DMS 273 (cell line): Measurements from ENCODE around the gene PCLAF.
"Not testable (repeated sequence)": the region's sequence is repeated elsewhere in the genome, so short reads cannot be mapped to it uniquely, and the experiment has no call there.

Source experiments
- DNase-seq: peaks from one replicate; lab custom pipeline; 2025; ENCODE audit not compliant: unreplicated experiment; lab: John Stamatoyannopoulos, UW

PCLAF gene

DNA sequence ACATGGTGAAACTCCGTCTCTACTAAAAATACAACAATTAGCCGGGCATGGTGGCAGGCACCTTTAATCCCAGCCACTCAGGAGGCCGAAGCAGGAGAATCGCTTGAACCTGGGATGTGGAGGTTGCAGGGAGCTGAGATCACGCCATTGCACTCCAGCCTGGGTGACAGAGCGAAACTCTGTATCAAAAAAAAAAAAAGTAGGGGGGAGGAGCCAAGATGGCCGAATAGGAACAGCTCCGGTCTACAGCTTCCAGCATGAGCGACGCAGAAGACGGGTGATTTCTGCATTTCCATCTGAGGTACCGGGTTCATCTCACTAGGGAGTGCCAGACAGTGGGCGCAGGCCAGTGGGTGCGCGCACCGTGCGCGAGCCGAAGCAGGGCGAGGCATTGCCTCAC is 54.8 kb downstream of the PCLAF start:
- not testable (repeated sequence) for DNase-seq

DNA sequence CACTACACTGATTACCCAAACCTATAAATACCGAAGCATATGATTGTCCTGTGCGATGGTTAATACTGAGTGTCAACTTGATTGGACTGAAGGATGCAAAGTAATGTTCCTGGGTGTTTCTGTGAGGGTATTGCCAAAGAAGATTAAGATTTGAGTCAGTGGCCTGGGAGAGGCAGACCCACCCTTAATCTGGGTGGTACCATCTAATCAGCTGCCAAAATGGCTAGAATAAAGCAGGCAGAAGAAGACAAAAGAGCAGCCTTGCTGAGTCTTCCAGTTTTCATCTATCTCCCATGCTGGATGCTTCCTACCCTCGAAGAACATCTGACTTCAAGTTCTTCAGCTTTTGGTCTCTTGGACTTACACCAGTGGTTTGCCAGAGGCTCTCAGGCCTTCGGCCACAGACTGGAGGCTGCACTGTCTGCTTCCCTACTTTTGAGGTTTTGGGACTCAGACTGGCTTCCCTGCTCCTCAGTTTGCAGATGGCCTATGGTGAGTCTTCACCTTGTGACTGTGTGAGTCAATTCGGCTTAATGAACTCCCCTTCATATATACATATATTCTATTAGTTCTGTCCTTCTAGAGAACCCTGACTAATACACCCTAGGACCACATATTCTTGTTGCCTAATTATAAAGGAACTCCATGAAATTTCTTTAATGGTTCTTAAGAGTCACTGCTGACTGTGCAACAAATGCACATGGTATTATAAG is 56.9 kb downstream of the PCLAF start:
- no peak for DNase-seq

DNA sequence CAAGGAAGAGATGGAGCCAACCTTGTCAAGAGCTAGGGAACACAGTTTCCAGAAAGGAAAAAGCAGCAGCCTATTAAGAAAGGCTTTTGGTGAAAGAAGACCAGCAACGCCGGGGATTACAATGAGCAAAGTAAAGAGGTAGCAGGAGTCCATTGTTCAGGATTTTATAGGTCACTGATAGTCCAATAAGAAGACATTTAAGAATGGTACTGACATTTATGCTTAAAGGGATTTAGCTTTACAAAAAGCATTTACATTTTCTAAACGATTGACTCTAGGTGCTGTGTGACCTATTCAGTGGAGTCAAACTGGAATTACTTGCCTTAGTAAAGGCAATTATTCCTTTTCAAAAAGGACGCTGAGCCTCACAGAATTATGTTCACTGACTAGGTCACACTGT is 66.0 kb downstream of the PCLAF start:
- no peak for DNase-seq

DNA sequence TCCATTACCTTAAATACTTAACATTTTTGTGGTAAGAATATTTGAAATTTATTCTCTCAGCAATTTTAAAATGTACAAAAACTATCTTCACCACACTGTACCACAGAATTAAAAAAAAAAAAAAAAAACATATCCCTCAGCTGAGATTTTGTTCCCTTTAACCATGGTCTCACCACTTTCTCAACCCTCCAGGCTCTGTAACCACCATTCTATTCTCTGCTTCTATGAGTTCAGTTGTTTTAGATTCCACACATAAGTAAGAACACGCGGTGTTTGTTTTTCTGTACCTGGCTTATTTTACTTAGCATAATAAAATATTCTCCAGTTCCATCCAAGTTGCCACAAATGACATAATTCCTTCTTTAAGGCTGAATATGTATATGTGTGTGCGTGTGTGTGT is 66.8 kb downstream of the PCLAF start:
- no peak for DNase-seq
